GM23338 (cell line): Measurements from ENCODE around the gene CCBE1. TPM values are rescaled to one million over a fixed set of nuclear protein-coding genes. Genes with fewer than 3 reads are reported as not detected.

Experiments used
- ATAC-seq: fragments of 200-7000 bp; cut with Tn5 transposase; 3 replicates; pipeline ENCODE4 v1.9.1; 2020
- DNase-seq: peaks from one replicate; pipeline ENCODE4 v3.0.0-alpha.2; 2015; ENCODE audit warnings: low spot score
- H2AFZ ChIP-seq: fragments of 200-600 bp; sonication (generic); 2 replicates; pipeline ENCODE4 v1.8.0; 2016; ENCODE audit warnings: antibody characterized with exemption, mild to moderate bottlenecking, moderate library complexity
- H3F3A ChIP-seq: fragments of 200-600 bp; sonication (generic); replicated peaks from 2 replicates; pipeline ENCODE4 v1.8.0; 2017; ENCODE audit warnings: antibody characterized with exemption, mixed run types, low read depth
- H3K27ac ChIP-seq: fragments of 200-600 bp; sonication (generic); 2 replicates; pipeline ENCODE4 v1.6.1; 2016; ENCODE audit warnings: low read depth
- H3K27me3 ChIP-seq: fragments of 200-600 bp; sonication (generic); 2 replicates; pipeline ENCODE4 v1.8.0; 2016; ENCODE audit warnings: mild to moderate bottlenecking, mixed run types, moderate library complexity; ENCODE audit not compliant: insufficient read depth
- H3K36me3 ChIP-seq: fragments of 200-600 bp; sonication (generic); 2 replicates; pipeline ENCODE4 v1.8.0; 2016; ENCODE audit warnings: mild to moderate bottlenecking; ENCODE audit not compliant: insufficient read depth
- H3K4me1 ChIP-seq: fragments of 200-600 bp; sonication (generic); 2 replicates; pipeline ENCODE4 v1.8.0; 2016; ENCODE audit warnings: mild to moderate bottlenecking, moderate library complexity; ENCODE audit not compliant: insufficient read depth
- H3K4me2 ChIP-seq: fragments of 200-600 bp; sonication (generic); 2 replicates; pipeline ENCODE4 v1.7.1; 2017; ENCODE audit warnings: mixed run types
- H3K4me3 ChIP-seq: fragments of 200-600 bp; sonication (generic); 2 replicates; pipeline ENCODE4 v1.6.1; 2016; ENCODE audit warnings: mixed run types
- H3K79me2 ChIP-seq: fragments of 200-600 bp; sonication (generic); replicated peaks from 2 replicates; pipeline ENCODE4 v1.8.0; 2017; ENCODE audit warnings: mild to moderate bottlenecking; ENCODE audit not compliant: insufficient read depth
- H3K9me2 ChIP-seq: fragments of 200-600 bp; sonication (generic); 2 replicates; pipeline ENCODE4 v1.8.0; 2017; ENCODE audit not compliant: insufficient read depth
- H4K20me1 ChIP-seq: fragments of 200-600 bp; sonication (generic); replicated peaks from 2 replicates; pipeline ENCODE4 v1.8.0; 2017; ENCODE audit warnings: mild to moderate bottlenecking; ENCODE audit not compliant: insufficient read depth
- H3K27ac Mint-ChIP-seq: 2 replicates; pipeline ENCODE4 v1.8.0; 2020; ENCODE audit warnings: inconsistent platforms, mild to moderate bottlenecking, moderate library complexity, mixed read lengths
- H3K27me3 Mint-ChIP-seq: 3 replicates; pipeline ENCODE4 v1.8.0; 2022; ENCODE audit warnings: low read depth, mild to moderate bottlenecking, moderate library complexity, mixed read lengths, inconsistent platforms; ENCODE audit not compliant: insufficient read depth, poor library complexity
- H3K36me3 Mint-ChIP-seq: 3 replicates; pipeline ENCODE4 v1.8.0; 2021; ENCODE audit warnings: low read depth, mild to moderate bottlenecking, inconsistent platforms, moderate library complexity, mixed read lengths
- H3K4me1 Mint-ChIP-seq: 3 replicates; pipeline ENCODE4 v1.8.0; 2020; ENCODE audit warnings: mild to moderate bottlenecking, inconsistent platforms, mixed read lengths
- H3K4me3 Mint-ChIP-seq: 3 replicates; pipeline ENCODE4 v1.8.0; 2021; ENCODE audit warnings: moderate library complexity, mild to moderate bottlenecking, inconsistent platforms, mixed read lengths
- H3K9me3 Mint-ChIP-seq: 3 replicates; pipeline ENCODE4 v1.8.0; 2020; ENCODE audit warnings: moderate library complexity, mild to moderate bottlenecking, inconsistent platforms, mixed read lengths
- CREB1 ChIP-seq: fragments of 250-450 bp; sonication (Bioruptor Pico); IDR thresholded peaks from 2 replicates; pipeline ENCODE4 v1.5.0; 2020; ENCODE audit warnings: low read depth, mild to moderate bottlenecking, moderate library complexity
- EZH2 ChIP-seq: fragments of 200-600 bp; sonication (generic); IDR thresholded peaks from one replicate; pipeline ENCODE4 v1.8.0; 2017; ENCODE audit warnings: antibody characterized with exemption, mild to moderate bottlenecking, low read depth; ENCODE audit not compliant: unreplicated experiment
- JUNB ChIP-seq: IDR thresholded peaks from one replicate; pipeline ENCODE4 v1.6.1; 2016; ENCODE audit warnings: antibody characterized with exemption; ENCODE audit not compliant: unreplicated experiment
- POLR2AphosphoS5 ChIP-seq: IDR thresholded peaks from 2 replicates; pipeline ENCODE4 v1.6.1; 2016; ENCODE audit warnings: antibody characterized with exemption, low read depth
- REST ChIP-seq: IDR thresholded peaks from one replicate; pipeline ENCODE4 v1.6.1; 2018; ENCODE audit warnings: antibody characterized with exemption; ENCODE audit not compliant: unreplicated experiment
- STAT1 ChIP-seq: IDR thresholded peaks from one replicate; pipeline ENCODE4 v1.6.1; 2016; ENCODE audit warnings: antibody characterized with exemption; ENCODE audit not compliant: unreplicated experiment
- ZNF114 ChIP-seq: fragments of 250-450 bp; sonication (Bioruptor Pico); IDR thresholded peaks from 2 replicates; pipeline ENCODE4 v1.5.0; 2020; ENCODE audit warnings: mild to moderate bottlenecking, moderate library complexity
- ZNF331 ChIP-seq: fragments of 250-450 bp; sonication (Bioruptor Pico); IDR thresholded peaks from 2 replicates; pipeline ENCODE4 v1.5.0; 2020; ENCODE audit warnings: low read depth, mild to moderate bottlenecking, moderate library complexity
- ZNF462 ChIP-seq: fragments of 250-450 bp; sonication (Bioruptor Pico); IDR thresholded peaks from 2 replicates; pipeline ENCODE4 v1.5.0; 2020; ENCODE audit warnings: mild to moderate bottlenecking, moderate library complexity
- polyA plus RNA-seq: library from polyadenylated mRNA; unstranded; fragments of >200 nt; fragmentation: Nextera tagmentation; extraction: Ambion mirVana; gene quantifications from 2 replicates; pipeline ENCODE4 v1.2.1, GENCODE V29; 2016
- total RNA-seq: library from RNA; depleted of rRNA; stranded (reverse); fragments of >200 nt; shearing (Covaris generic); gene quantifications from 2 replicates; pipeline ENCODE4 v1.2.3, GENCODE V29; 2014

Gene CCBE1
- total and polyA plus RNA-seq, 2 experiments from 2014 or later, result 2.1 to 2.6 TPM

- Mint-ChIP-seq H3K9me3 (no peaks in the 10 kb centered on the region), H3K27me3 (no peaks in the 10 kb centered on the region), H3K27ac (no peak overlapping the region), H3K4me3 (no peak overlapping the region), H3K4me1 (peaks cover 22% of the 10 kb centered on the region), H3K36me3 (no peaks in the 10 kb centered on the region)
- Histone ChIP-seq H2AFZ (no peak overlapping the region), H3F3A (no peaks in the 10 kb centered on the region), H3K9me2 (no peaks in the 10 kb centered on the region), H3K4me1 (peaks cover 13% of the 10 kb centered on the region; the same call in 1 of the 2 replicates), H3K79me2 (no peaks in the 10 kb centered on the region), H3K4me3 (no peak overlapping the region), H4K20me1 (no peaks in the 10 kb centered on the region), H3K27ac (no peak overlapping the region), H3K36me3 (no peaks in the 10 kb centered on the region), H3K27me3 (no peaks in the 10 kb centered on the region), H3K4me2 (no peak overlapping the region)
- DNase-seq, result no peak
- ATAC-seq, result no peak
- TF ChIP-seq REST (no peak), STAT1 (no peak), ZNF462 (CRISPR knock-in tag) (no peak), POLR2AphosphoS5 (no peak), EZH2 (no peak), CREB1 (CRISPR knock-in tag) (no peak), ZNF331 (no peak), ZNF114 (CRISPR knock-in tag) (no peak), JUNB (no peak)
Observed at GRCh38 chr18:59546188-59546587, 151.0 kb downstream of the CCBE1 start.
